Body of pancreas (tissue), 4 donors: ENCODE results near the gene SYNDIG1L. TPM values are rescaled to one million over a fixed set of nuclear protein-coding genes. Genes with fewer than 3 reads are reported as not detected.
"Not testable (repeated sequence)": the region's sequence is repeated elsewhere in the genome, so short reads cannot be mapped to it uniquely, and the experiment has no call there.

Source experiments
- ATAC-seq: fragments of 150-250 bp; one replicate; pipeline ENCODE4 v1.9.1; 2016
- DNase-seq, 4 donors: peaks; one replicate each; pipeline ENCODE4 v3.0.0-alpha.2; 2019
- H3K27ac ChIP-seq, 4 donors: fragments of 200-600 bp; sonication (generic); 1 replicate in 3 of 4; 2 replicates in 1 of 4; pipeline versions ENCODE4 v1.5.1 to v1.6.1; 2016 to 2019; ENCODE audit warnings: mild to moderate bottlenecking in 1 of 4, mixed read lengths in 1 of 4, moderate library complexity in 1 of 4
- H3K27me3 ChIP-seq, 2 donors: fragments of 200-600 bp; sonication (generic); one replicate each; pipeline ENCODE4 v1.6.0; 2016; ENCODE audit warnings: mild to moderate bottlenecking in 1 of 2
- H3K36me3 ChIP-seq, 2 donors: fragments of 200-600 bp; sonication (generic); replicated peaks in 1 of 2; 2 replicates each; pipeline ENCODE4 v1.5.1; 2016; ENCODE audit warnings: low read depth in 2 of 2; ENCODE audit not compliant: insufficient read depth in 1 of 2
- H3K4me1 ChIP-seq: fragments of 200-600 bp; sonication (generic); one replicate; pipeline ENCODE4 v1.6.0; 2016
- H3K4me3 ChIP-seq, 2 donors: fragments of 200-600 bp; sonication (generic); 1 replicate in 1 of 2; 2 replicates in 1 of 2; pipeline ENCODE4 v1.5.1; 2016 to 2019
- H3K9me3 ChIP-seq, 3 donors: fragments of 200-600 bp; sonication (generic); 1 replicate in 2 of 3; 2 replicates in 1 of 3; pipeline ENCODE4 v1.5.1; 2016
- CTCF ChIP-seq, 7 experiments: fragments of 450-650 bp in 4 of 7; fragments of 200-600 bp in 3 of 7; sonication (generic) in 3 of 7; IDR thresholded peaks; one replicate each; pipeline ENCODE4 v1.5.1; 2016 to 2019; ENCODE audit warnings: antibody characterized with exemption in 7 of 7
- POLR2A ChIP-seq, 3 donors: fragments of 450-650 bp; IDR thresholded peaks; one replicate each; pipeline ENCODE4 v1.6.1; 2016; ENCODE audit warnings: antibody characterized with exemption in 3 of 3, mild to moderate bottlenecking in 2 of 3
- WGBS, 2 donors: methylation state at CpG; one replicate each; pipeline ENCODE4 v1.1.5; 2017; 5-methylcytosine and 5-hydroxymethylcytosine counted together
- intact Hi-C: fragments of 100-400 bp; cut with DNase I; formaldehyde crosslinking; loops from one replicate; pipeline ENCODE4 v1.15.1; 2023
- total RNA-seq, 2 donors: library from RNA; depleted of rRNA; stranded (reverse); fragments of >200 nt; gene quantifications; one replicate each; pipeline ENCODE4 v1.1.0, GENCODE V29; 2016

The SYNDIG1L gene
- total RNA-seq, 2 donors from 2014 or later, result 0.52 TPM; not detected in 1

GRCh38 chr14:74392616-74393570 lies 33.1 kb downstream of the SYNDIG1L start:
- H3K27me3 ChIP-seq, result no peaks in the 10 kb centered on the region
- no peak overlapping the region for H3K27ac ChIP-seq
- H3K4me1 ChIP-seq, result no peaks in the 10 kb centered on the region
- ATAC-seq, result no peak
- H3K9me3 ChIP-seq, result no peaks in the 10 kb centered on the region
- intact Hi-C loops, result no loop called here
- DNase-seq, result no peak
- 76 to 79% methylated on average over 16 of the region's 16 CpGs for WGBS, 2 donors
- TF ChIP-seq POLR2A (IDR thresholded peaks at IDR 0.05) (no peak), CTCF (IDR thresholded peaks at IDR 0.05) (no peak)
- no peak overlapping the region for H3K4me3 ChIP-seq
- H3K36me3 ChIP-seq, result no peaks in the 10 kb centered on the region

- Histone ChIP-seq H3K27me3 (no peaks in the 10 kb centered on the region), H3K27ac (no peak overlapping the region), H3K9me3 (no peaks in the 10 kb centered on the region), H3K4me3 (no peak overlapping the region), H3K4me1 (no peaks in the 10 kb centered on the region), H3K36me3 (no peaks in the 10 kb centered on the region)
- 91% methylated on average over 3 of the region's 3 CpGs for WGBS, 2 donors
- intact Hi-C loops, result no loop called here
- no peak for DNase-seq
- TF ChIP-seq POLR2A (IDR thresholded peaks at IDR 0.05), result no peak
- no peak for TF ChIP-seq CTCF (IDR thresholded peaks at IDR 0.05)
- ATAC-seq, result no peak
Measured at GRCh38 chr14:74391479-74391878, 34.5 kb downstream of the SYNDIG1L start.

GRCh38 chr14:74390505-74390904 lies 35.5 kb downstream of the SYNDIG1L start:
- ATAC-seq, intact Hi-C loops: not testable (repeated sequence)
- 94 to 99% methylated on average over 3 of the region's 3 CpGs for WGBS, 2 donors

GRCh38 chr14:74389980-74390379 lies 36.0 kb downstream of the SYNDIG1L start:
- Histone ChIP-seq H3K4me3 (no peak overlapping the region), H3K27me3 (no peaks in the 10 kb centered on the region), H3K27ac (no peak overlapping the region), H3K9me3 (no peaks in the 10 kb centered on the region), H3K4me1 (no peaks in the 10 kb centered on the region), H3K36me3 (no peaks in the 10 kb centered on the region)
- 42 to 45% methylated on average over 6 to 7 of the region's 7 CpGs for WGBS, 2 donors
- intact Hi-C loops, result no loop called here
- TF ChIP-seq CTCF (IDR thresholded peaks at IDR 0.05), result no peak
- no peak for TF ChIP-seq POLR2A (IDR thresholded peaks at IDR 0.05)
- DNase-seq, result peak; percentile 15 to 77 (median 29)
- peak; percentile 38 for ATAC-seq

More at GRCh38 chr14:74390505-74390904, 35.5 kb downstream of the SYNDIG1L start:
- H3K27me3 ChIP-seq, H3K9me3 ChIP-seq, H3K4me3 ChIP-seq, H3K4me1 ChIP-seq, H3K27ac ChIP-seq, DNase-seq, H3K36me3 ChIP-seq: not testable (repeated sequence)

- WGBS, 2 donors, result 86 to 88% methylated on average over 4 of the region's 4 CpGs
- no peaks in the 10 kb centered on the region for H3K9me3 ChIP-seq
- intact Hi-C loops, result no loop called here
- TF ChIP-seq CTCF (IDR thresholded peaks at IDR 0.05), result no peak
- no peak for TF ChIP-seq POLR2A (IDR thresholded peaks at IDR 0.05)
- H3K4me3 ChIP-seq, result no peak overlapping the region
- DNase-seq (no peak), ATAC-seq (no peak)
- no peaks in the 10 kb centered on the region for H3K4me1 ChIP-seq
- H3K27me3 ChIP-seq, result no peaks in the 10 kb centered on the region
- no peak overlapping the region for H3K27ac ChIP-seq
- H3K36me3 ChIP-seq, result no peaks in the 10 kb centered on the region
Measured at GRCh38 chr14:74382231-74382630, 43.8 kb downstream of the SYNDIG1L start.

GRCh38 chr14:74381571-74381970 lies 44.4 kb downstream of the SYNDIG1L start:
- H3K27ac ChIP-seq, DNase-seq, H3K4me3 ChIP-seq, H3K9me3 ChIP-seq, H3K36me3 ChIP-seq, H3K27me3 ChIP-seq, intact Hi-C loops, ATAC-seq, H3K4me1 ChIP-seq: not testable (repeated sequence)
- WGBS, 2 donors, result 66 to 74% methylated on average over 10 of the region's 10 CpGs
